Activated CD8-positive, alpha-beta T cell treated with anti-CD3 and anti-CD28 coated beads, Interleukin-2, amount 10 ng/mL, durations not matched to agents 7 days and 5 days (primary cell): Measurements from ENCODE around the gene WFDC12. TPM values are rescaled to one million over a fixed set of nuclear protein-coding genes. Genes with fewer than 3 reads are reported as not detected.

Source experiments
- ATAC-seq: fragments of 150-1000 bp; cut with Tn5 transposase; one replicate; pipeline ENCODE4 v1.10.0; 2021; ENCODE audit warnings: moderate library complexity
- CTCF ChIA-PET: fragments of 350-600 bp; sonication (Branson Sonifier 250); formaldehyde crosslinking; loops from one replicate; lab custom pipeline; 2021; ENCODE audit warnings: antibody characterized with exemption; lab: Charles Lee
- POLR2A ChIA-PET: fragments of 350-600 bp; sonication (Branson Sonifier 250); formaldehyde crosslinking; loops from one replicate; lab custom pipeline; 2021; ENCODE audit warnings: antibody characterized with exemption; lab: Charles Lee
- DNase-seq: peaks from one replicate; pipeline ENCODE4 v3.0.0-alpha.2; 2020
- H3K27ac Mint-ChIP-seq: one replicate; pipeline ENCODE4 v1.8.0; 2021; ENCODE audit warnings: mild to moderate bottlenecking, mixed read lengths
- H3K27me3 Mint-ChIP-seq: one replicate; pipeline ENCODE4 v1.8.0; 2021; ENCODE audit warnings: low read depth, mixed read lengths
- H3K36me3 Mint-ChIP-seq: one replicate; pipeline ENCODE4 v1.8.0; 2021; ENCODE audit warnings: low read depth, mixed read lengths
- H3K4me1 Mint-ChIP-seq: one replicate; pipeline ENCODE4 v1.8.0; 2021; ENCODE audit warnings: low read depth, mixed read lengths
- H3K4me3 Mint-ChIP-seq: one replicate; pipeline ENCODE4 v1.8.0; 2021; ENCODE audit warnings: mild to moderate bottlenecking, mixed read lengths
- H3K9me3 Mint-ChIP-seq: one replicate; pipeline ENCODE4 v1.8.0; 2022; ENCODE audit warnings: mixed read lengths; ENCODE audit not compliant: insufficient read depth
- total RNA-seq, 2 experiments: library from RNA; stranded (reverse); gene quantifications; one replicate each; pipeline ENCODE4 v1.2.3, GENCODE V29; 2021

The WFDC12 gene
- total RNA-seq, 2 experiments from 2014 or later, result not detected

GRCh38 chr20:45088247-45088646 lies 36.0 kb downstream of the WFDC12 start:
- Mint-ChIP-seq H3K27me3 (no peaks in the 10 kb centered on the region), H3K36me3 (peaks cover 49% of the 10 kb centered on the region), H3K4me3 (no peak overlapping the region), H3K27ac (peak overlapping the region; percentile 33), H3K4me1 (peaks cover 4% of the 10 kb centered on the region), H3K9me3 (no peaks in the 10 kb centered on the region)
- ATAC-seq, result no peak
- no peak for DNase-seq
- ChIA-PET POLR2A (no interaction called here), CTCF (interaction anchor here (2.8 kb wide), 2 partner anchors 8 to 45 kb away, joined by 14 to 19 read pairs; no protein-coding TSS in a partner anchor)

DNA sequence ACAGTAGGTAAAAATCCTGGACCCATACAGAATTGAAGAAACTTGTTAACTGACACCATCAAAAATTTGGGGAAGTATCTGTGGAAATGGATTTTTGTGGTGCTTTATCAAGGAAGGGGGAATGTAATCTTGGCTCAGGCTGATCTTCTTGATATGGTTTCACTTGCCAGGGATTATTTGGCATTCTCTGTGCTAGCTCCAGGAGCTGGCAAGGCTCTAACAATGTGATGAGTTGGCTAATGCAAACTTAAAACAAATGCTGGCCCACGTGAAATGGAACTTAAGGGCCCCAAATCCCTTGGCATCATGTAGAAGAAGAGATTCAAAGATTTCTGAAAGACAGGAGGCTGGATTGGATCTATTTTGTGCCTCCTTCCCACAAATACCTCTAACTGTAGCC lies 36.5 kb downstream of the WFDC12 start:
- CTCF ChIA-PET, result interaction anchor here (2.8 kb wide), 2 partner anchors 9 to 44 kb away, joined by 14 to 19 read pairs; no protein-coding TSS in a partner anchor
- H3K27me3 Mint-ChIP-seq, result no peaks in the 10 kb centered on the region
- no peaks in the 10 kb centered on the region for H3K9me3 Mint-ChIP-seq
- peaks cover 4% of the 10 kb centered on the region for H3K4me1 Mint-ChIP-seq
- POLR2A ChIA-PET, result no interaction called here
- peaks cover 53% of the 10 kb centered on the region for H3K36me3 Mint-ChIP-seq
- no peak overlapping the region for H3K27ac Mint-ChIP-seq
- DNase-seq, result no peak
- no peak overlapping the region for H3K4me3 Mint-ChIP-seq
- ATAC-seq, result no peak

DNA sequence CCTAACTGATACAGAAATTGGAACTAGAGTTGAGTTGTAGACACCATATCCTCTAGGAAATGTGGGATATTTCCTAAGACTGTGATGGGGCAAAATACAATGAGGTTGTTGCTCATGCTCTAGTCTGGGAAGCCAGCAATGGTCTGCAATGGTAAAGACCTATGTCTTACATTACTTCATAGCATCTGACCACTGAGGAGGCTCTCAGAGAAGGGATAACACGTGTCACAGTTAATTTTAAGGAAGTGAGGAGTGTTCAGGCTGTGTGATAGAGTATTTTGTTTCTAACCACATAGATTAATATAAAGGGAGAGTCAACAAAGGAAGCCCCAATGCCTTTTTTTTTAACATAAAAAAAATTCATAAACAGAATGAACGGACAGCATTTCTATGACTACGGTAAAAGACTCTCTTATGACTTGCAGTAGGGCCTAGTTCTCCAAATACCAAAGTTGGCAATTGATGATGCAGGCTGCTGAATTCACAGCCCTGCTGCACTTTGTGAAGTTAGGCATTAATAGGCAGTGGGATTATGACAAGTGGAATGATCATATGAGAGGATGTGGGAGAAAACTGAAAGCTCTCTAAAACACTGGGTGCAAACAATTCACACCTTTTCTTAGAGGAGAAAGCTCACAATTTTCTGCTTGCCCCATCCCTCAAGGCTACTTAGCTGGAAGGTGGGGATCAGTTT lies 37.0 kb downstream of the WFDC12 start:
- DNase-seq (no peak), ATAC-seq (no peak)
- H3K9me3 Mint-ChIP-seq, result no peaks in the 10 kb centered on the region
- no peak overlapping the region for H3K27ac Mint-ChIP-seq
- ChIA-PET CTCF (interaction anchor here (1.0 to 2.8 kb wide), 4 partner anchors 9 to 204 kb away, joined by 3 to 19 read pairs (median 8); no protein-coding TSS in a partner anchor), POLR2A (no interaction called here)
- peaks cover 58% of the 10 kb centered on the region for H3K36me3 Mint-ChIP-seq
- peaks cover 4% of the 10 kb centered on the region for H3K4me1 Mint-ChIP-seq
- H3K4me3 Mint-ChIP-seq, result no peak overlapping the region
- no peaks in the 10 kb centered on the region for H3K27me3 Mint-ChIP-seq

DNA sequence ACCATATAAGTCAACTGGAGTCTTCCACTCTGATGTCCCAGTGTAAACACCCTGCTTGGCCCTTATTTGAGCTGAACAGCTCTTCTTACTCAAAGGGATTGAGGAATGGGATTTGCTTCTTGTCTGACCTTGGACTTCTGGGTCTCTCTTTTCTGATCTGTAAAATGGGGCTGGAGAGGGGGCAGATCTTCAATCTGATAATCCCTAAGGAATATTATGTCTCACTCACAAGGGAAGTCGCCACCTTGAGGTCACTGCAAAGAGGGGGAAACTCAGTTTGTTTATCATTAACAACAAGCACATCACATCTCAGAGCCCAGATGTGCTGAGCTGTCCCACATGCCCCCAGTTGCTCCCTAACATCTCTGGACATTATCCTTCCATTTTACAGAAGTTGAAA lies 38.4 kb downstream of the WFDC12 start:
- peaks cover 4% of the 10 kb centered on the region for H3K4me1 Mint-ChIP-seq
- no peaks in the 10 kb centered on the region for H3K9me3 Mint-ChIP-seq
- POLR2A ChIA-PET, result no interaction called here
- no peaks in the 10 kb centered on the region for H3K27me3 Mint-ChIP-seq
- H3K36me3 Mint-ChIP-seq, result peaks cover 69% of the 10 kb centered on the region
- H3K27ac Mint-ChIP-seq, result peak overlapping the region; percentile 8
- no peak for DNase-seq
- ATAC-seq, result no peak
- no peak overlapping the region for H3K4me3 Mint-ChIP-seq
- CTCF ChIA-PET, result interaction anchor here (1.1 to 2.8 kb wide), 3 partner anchors 11 to 42 kb away, joined by 3 to 19 read pairs (median 14); no protein-coding TSS in a partner anchor

GRCh38 chr20:45085289-45085688 lies 39.0 kb downstream of the WFDC12 start:
- H3K4me1 Mint-ChIP-seq, result peaks cover 4% of the 10 kb centered on the region
- no peak for DNase-seq
- peaks cover 70% of the 10 kb centered on the region for H3K36me3 Mint-ChIP-seq
- ChIA-PET CTCF (interaction anchor here (2.8 kb wide), 2 partner anchors 11 to 42 kb away, joined by 14 to 19 read pairs; no protein-coding TSS in a partner anchor), POLR2A (no interaction called here)
- no peaks in the 10 kb centered on the region for H3K27me3 Mint-ChIP-seq
- H3K4me3 Mint-ChIP-seq, result no peak overlapping the region
- no peaks in the 10 kb centered on the region for H3K9me3 Mint-ChIP-seq
- peak overlapping the region; percentile 8 for H3K27ac Mint-ChIP-seq
- ATAC-seq, result no peak

DNA sequence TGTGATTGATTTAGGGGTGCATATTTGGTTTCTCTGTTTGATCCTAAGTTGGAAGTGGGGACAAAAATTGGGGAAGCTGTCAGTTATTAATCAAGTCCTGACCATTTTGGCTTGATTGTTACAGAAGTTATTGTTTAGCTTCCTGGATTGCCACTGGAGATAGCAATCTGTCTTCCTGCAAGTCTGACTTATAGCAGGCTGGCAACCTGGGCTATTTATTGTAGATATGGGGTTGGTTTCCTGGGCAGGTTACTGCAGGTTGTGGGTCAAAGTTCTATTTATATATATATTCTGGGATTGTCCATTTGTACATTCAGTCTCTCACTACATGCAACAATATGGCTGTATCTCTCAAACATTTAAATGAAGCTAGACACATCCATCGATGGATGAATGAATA lies 41.1 kb downstream of the WFDC12 start:
- peaks cover 78% of the 10 kb centered on the region for H3K36me3 Mint-ChIP-seq
- no peak for DNase-seq
- no peak for ATAC-seq
- no peak overlapping the region for H3K4me3 Mint-ChIP-seq
- H3K4me1 Mint-ChIP-seq, result peaks cover 4% of the 10 kb centered on the region
- no peaks in the 10 kb centered on the region for H3K27me3 Mint-ChIP-seq
- POLR2A ChIA-PET, result interaction anchor here (1.5 kb wide), 1 partner anchor 39 kb away, joined by 3 read pairs; no protein-coding TSS in a partner anchor
- H3K27ac Mint-ChIP-seq, result no peak overlapping the region
- no peaks in the 10 kb centered on the region for H3K9me3 Mint-ChIP-seq
- CTCF ChIA-PET, result interaction anchor here (1.0 to 4.1 kb wide), 4 partner anchors 11 to 39 kb away, joined by 3 to 18 read pairs (median 6); no protein-coding TSS in a partner anchor

DNA sequence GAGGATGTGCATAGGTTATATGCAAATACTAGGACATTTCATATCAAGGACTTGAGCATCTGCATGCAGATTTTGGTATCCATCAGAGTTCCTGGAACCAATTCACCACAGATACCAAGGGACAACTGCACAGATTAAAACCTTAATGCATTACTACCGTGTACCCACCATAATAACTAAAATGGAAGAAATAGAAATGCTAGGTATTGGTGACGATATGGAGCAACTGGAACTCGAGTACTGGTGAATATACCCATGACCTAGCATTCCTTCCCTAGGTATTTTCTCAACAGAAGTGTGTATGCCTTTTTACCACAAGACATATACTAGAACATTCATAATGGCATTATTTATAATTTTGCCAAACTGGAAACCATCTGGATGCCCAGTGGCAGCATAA lies 41.8 kb downstream of the WFDC12 start:
- Mint-ChIP-seq H3K27ac (no peak overlapping the region), H3K4me3 (no peak overlapping the region), H3K36me3 (peaks cover 78% of the 10 kb centered on the region), H3K4me1 (peaks cover 4% of the 10 kb centered on the region), H3K27me3 (no peaks in the 10 kb centered on the region), H3K9me3 (no peaks in the 10 kb centered on the region)
- no peak for ATAC-seq
- no peak for DNase-seq
- ChIA-PET POLR2A (interaction anchor here (1.5 kb wide), 1 partner anchor 39 kb away, joined by 3 read pairs; no protein-coding TSS in a partner anchor), CTCF (interaction anchor here (0.6 to 4.1 kb wide), 5 partner anchors 10 to 39 kb away, joined by 3 to 18 read pairs (median 3); no protein-coding TSS in a partner anchor)

DNA sequence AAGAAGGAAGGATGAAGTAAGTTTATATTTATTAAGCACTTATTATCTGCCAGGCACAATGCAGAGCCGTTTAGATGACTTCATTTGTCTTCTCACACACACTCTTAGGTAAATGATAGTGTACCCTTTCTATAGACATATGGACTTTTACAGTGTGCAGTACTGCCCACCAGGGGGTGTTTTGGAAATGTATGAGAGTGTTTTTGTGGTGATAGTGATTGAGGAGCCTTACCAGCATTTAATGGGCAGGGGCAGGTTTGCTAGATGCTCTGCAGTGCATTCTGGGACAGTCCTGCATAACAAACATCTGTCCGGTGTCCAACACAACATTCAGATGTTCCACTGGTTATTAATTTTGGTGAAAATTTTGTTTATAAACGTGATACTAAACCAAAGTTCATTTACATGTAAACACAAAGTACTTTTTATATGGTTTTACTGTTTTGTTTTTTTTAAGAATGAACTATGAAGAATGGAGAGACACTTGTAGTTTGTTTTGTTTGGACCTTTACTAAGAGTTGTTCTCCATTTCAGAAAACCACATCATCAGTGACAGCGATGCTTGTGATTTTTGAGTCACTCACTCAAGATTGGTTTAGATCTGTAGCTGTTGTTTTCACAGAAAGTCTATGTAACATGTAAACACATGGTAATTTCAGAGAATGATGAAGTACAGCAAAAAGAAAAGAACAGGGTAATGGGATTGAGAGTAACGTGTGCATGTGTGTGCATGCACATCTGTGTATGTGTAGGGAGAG lies 43.2 kb downstream of the WFDC12 start:
- no peak overlapping the region for H3K4me3 Mint-ChIP-seq
- peaks cover 83% of the 10 kb centered on the region for H3K36me3 Mint-ChIP-seq
- no peaks in the 10 kb centered on the region for H3K27me3 Mint-ChIP-seq
- no peak overlapping the region for H3K27ac Mint-ChIP-seq
- ChIA-PET CTCF (interaction anchor here (4.1 kb wide), 1 partner anchor 37 kb away, joined by 18 read pairs; no protein-coding TSS in a partner anchor), POLR2A (no interaction called here)
- peaks cover 4% of the 10 kb centered on the region for H3K4me1 Mint-ChIP-seq
- no peaks in the 10 kb centered on the region for H3K9me3 Mint-ChIP-seq
- no peak for ATAC-seq
- no peak for DNase-seq

DNA sequence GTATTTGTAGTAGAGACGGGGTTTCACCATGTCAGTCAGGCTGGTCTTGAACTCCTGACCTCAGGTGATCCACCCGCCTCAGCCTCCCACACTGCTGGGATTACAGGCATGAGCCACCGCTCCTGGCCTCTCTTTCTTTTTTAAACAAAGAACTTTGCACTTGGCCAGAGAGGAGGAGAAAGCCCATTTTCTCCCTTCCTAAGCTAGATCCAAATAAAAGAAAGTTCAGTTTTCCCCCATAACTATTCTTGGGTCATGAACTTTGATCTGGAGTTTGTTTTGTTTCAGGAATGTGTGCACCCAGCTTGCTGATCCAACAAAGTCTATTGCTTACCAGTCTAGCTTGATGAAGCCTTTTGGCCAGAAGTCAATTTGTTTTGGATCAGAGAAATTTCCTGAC lies 46.7 kb downstream of the WFDC12 start:
- no peaks in the 10 kb centered on the region for H3K4me1 Mint-ChIP-seq
- no peak overlapping the region for H3K4me3 Mint-ChIP-seq
- no peak for ATAC-seq
- no peaks in the 10 kb centered on the region for H3K27me3 Mint-ChIP-seq
- CTCF ChIA-PET, result interaction anchor here (1.0 to 2.4 kb wide), 8 partner anchors 16 to 67 kb away, joined by 3 to 9 read pairs (median 3); no protein-coding TSS in a partner anchor
- no peaks in the 10 kb centered on the region for H3K9me3 Mint-ChIP-seq
- peaks cover 78% of the 10 kb centered on the region for H3K36me3 Mint-ChIP-seq
- no peak for DNase-seq
- no peak overlapping the region for H3K27ac Mint-ChIP-seq
- POLR2A ChIA-PET, result no interaction called here
